CD4-positive, alpha-beta T cell treated with Interleukin-15 for 4 hours (primary cell): ENCODE data around the gene NUDT9.
"Not testable (repeated sequence)": the region's sequence is repeated elsewhere in the genome, so short reads cannot be mapped to it uniquely, and the experiment has no call there.

Experiments
- DNase-seq: peaks from one replicate; pipeline ENCODE4 v3.0.0-alpha.2; 2020; ENCODE audit warnings: low spot score

The NUDT9 gene, protein sequence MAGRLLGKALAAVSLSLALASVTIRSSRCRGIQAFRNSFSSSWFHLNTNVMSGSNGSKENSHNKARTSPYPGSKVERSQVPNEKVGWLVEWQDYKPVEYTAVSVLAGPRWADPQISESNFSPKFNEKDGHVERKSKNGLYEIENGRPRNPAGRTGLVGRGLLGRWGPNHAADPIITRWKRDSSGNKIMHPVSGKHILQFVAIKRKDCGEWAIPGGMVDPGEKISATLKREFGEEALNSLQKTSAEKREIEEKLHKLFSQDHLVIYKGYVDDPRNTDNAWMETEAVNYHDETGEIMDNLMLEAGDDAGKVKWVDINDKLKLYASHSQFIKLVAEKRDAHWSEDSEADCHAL

GRCh38 chr4:87422104-87423052 is at the start of gene NUDT9:
Gene NUDT9 (plus strand): TSS chr4:87422573. CDS start chr4:87422906, 333 bp downstream.
- peak; percentile 87 for DNase-seq

- DNase-seq: peak; percentile 44
These were observed 46.6 kb upstream of the NUDT9 start for GRCh38 chr4:87375719-87376291.

GRCh38 chr4:87377816-87378215 is 44.6 kb upstream of the NUDT9 start:
- no peak for DNase-seq

- DNase-seq: no peak
These were observed 40.3 kb upstream of the NUDT9 start for GRCh38 chr4:87382116-87382515.

DNA sequence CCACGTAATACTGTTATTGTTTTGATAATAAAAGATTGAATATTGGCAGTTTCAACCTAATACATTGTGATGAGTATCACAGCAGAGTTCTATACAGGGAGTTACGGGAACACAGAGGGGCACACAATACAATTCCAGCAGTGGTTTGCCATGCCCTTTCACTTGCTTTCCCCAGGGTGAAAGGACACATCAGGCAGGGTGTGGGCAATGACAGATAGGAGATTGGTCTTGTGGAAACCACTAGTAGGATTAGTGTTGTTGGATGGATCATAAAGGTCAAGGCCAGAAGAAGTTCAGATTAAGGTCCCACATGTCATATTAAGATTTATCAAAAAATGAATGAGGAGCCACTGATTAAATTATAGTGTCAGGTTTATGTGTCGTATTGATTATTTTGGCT is 39.4 kb upstream of the NUDT9 start:
- no peak for DNase-seq

GRCh38 chr4:87384466-87385132 is 37.8 kb upstream of the NUDT9 start:
- DNase-seq: not testable (repeated sequence)

DNA sequence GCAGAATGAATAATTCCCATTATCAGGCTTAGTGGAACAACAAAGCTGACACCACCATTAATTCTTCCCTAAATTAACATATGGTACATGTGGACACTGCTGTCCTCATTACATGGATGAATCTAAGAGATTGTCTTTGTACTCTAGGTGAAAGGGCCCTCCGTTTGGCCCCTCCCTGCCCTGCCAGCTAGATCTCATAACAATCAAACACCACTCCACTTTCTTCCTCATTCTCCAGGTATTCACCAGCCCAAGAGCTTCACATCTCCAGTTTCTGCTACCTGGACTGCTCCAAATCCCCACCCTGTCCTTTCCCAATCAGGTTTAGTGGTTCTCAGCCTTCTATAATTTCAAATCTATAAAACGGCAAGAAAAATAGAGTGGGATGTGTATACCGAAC is 35.1 kb upstream of the NUDT9 start:
- DNase-seq: no peak

DNA sequence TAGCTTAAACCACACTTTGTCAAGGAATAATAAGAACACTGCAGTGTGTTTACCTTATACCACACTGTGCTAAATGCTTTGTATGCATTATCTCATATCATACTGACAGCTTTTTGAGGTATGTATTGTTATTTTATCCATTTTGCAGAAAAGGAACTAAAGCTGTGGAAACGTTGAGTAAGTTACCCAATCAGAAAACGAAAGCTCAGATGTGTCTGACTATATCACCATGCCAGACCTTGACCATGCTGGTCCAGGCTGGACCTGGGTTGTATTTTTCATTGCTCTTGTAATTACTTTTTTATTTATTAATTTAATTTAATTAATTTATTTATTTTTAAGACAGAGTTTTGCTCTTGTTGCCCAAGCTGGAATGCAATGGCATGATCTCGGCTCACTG is 33.5 kb upstream of the NUDT9 start:
- no peak for DNase-seq

DNA sequence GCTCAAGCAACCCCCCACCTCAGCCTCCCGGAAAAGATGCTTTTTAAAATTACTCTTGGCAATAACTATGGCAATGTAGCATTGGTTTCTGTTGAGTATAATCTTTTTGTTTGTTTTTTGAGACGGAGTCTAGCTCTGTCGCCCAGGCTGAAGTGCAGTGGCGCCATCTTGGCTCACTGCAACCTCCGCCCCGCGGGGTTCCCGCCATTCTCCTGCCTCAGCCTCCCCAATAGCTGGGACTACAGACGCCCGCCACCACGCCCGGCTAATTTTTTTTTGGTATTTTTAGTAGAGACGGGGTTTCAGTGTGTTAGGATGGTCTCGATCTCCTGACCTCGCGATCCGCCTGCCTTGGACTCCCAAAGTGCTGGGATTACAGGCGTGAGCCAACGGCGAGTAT is 32.3 kb upstream of the NUDT9 start:
- DNase-seq: not testable (repeated sequence)

- DNase-seq: no peak
These were observed 31.9 kb upstream of the NUDT9 start for GRCh38 chr4:87390551-87390890.

GRCh38 chr4:87390891-87391575 is 31.3 kb upstream of the NUDT9 start, which contains the start of gene HSD17B11:
Gene HSD17B11 (minus strand): TSS chr4:87391188. CDS start chr4:87391070, 118 bp downstream.
- peak; percentile 84 for DNase-seq

DNA sequence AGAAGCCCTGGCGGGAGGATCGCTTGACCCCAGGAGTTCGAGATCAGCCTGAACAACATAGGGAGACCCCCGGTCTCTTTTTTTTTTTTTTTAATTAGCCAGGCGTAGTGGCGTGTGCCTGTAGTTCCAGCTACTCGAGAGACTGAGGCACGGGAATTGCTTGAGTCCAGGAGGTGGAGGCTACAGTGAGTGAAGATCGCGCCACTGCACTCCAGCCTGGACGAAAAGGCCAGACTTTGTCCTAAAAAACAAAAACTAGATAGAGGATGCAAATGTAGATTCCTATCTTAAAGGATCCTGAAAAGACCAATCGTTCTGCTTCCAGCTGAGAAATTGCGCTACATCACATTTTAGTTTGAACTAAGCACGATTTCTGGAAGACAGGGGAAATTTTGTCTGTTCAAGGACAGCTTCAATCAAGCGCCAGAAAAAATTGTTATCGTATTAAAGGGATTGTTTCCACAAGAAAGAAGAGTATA is 30.8 kb upstream of the NUDT9 start:
- no peak for DNase-seq

DNA sequence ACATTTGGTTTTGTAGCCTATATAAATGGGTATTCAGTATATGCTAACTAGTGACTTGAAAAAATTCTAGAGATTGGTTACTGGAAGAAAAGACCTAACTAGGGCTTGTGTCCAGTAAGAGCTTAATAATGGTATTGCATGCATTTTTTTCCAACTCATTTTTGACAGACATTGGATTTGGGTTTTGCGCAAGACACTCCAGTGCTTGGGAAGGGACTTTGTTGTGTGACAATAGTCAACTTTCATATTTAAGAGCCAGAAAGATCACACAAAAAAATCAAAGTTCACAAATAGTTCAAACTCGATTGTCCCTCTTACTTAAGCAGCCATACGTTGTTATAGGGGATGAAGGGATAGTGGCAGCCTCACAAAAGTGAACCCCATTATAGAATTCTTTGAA is 30.2 kb upstream of the NUDT9 start:
- no peak for DNase-seq

DNA sequence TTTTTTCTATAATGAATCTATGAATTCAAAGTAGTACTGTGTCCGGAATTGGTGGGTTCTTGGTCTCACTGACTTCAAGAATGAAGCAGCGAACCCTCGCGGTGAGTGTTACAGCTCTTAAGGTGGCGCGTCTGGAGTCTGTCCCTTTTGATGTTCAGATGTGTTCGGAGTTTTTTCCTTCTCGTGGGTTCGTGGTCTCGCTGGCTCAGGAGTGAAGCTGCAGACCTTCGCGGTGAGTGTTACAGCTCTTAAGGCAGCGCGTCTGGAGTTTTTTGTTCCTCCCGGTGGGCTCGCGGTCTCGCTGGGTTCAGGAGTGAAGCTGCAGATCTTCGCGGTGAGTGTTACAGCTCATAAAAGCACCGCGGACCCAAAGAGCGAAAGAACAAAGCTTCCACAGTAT is 27.3 kb upstream of the NUDT9 start:
- DNase-seq: not testable (repeated sequence)

GRCh38 chr4:87395851-87396250 is 26.5 kb upstream of the NUDT9 start:
- not testable (repeated sequence) for DNase-seq

DNA sequence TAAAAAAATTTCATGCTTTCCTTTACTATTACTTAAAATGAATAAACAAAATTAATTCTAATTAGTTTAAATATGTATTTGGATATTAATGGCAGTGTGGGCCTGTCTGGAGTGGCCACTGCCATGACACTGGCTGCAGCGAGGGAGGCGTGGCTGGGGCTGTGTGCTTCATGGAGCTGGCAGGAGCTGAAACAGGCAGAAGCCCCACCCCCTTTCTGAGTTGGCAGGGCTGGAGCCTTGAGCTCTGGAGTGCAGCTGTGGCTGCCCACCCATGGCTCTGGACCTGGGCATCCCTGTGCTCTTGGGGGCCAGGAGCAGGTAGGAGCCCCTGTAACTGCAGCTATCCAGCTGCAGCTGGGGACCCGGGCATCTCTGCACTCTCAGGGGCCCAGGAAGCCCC is 23.2 kb upstream of the NUDT9 start:
- no peak for DNase-seq

DNA sequence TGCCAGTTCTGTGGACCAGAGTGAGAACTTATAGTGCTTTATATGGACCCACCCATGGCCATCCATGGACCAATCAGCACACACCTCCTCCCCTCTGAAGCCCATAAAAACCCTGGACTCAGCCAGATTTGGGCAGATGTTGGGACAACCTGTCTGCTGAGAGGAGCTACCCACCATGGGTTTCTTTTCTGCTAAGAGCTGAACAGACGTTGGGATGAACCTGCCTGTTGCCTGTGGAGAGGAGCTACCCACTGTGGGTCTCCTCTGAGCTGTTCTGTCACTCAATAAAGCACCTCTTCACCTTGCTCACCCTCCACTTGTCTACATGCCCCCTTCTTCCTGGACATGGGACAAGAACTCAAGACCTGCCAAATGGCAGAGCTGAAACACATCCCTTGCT is 22.4 kb upstream of the NUDT9 start:
- DNase-seq: no peak

DNA sequence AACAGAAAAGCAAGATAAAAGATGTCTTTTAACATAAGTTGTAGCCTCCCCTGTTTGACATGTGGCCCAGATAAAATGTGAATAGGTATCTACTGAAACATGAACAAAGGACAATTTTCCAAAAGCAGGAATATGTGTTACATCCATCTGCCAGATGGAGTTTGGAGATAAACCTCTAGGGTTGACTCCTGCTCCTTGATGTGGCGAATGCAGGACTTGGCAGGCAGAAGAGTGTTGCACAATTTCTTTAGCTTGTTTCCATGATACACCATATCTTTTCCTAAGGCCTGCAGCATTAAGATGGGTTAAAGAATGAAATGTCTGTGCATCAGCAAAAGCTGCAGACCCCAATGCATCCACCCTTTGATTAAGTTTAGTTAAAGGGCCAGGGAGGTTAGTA is 18.6 kb upstream of the NUDT9 start:
- not testable (repeated sequence) for DNase-seq

DNA sequence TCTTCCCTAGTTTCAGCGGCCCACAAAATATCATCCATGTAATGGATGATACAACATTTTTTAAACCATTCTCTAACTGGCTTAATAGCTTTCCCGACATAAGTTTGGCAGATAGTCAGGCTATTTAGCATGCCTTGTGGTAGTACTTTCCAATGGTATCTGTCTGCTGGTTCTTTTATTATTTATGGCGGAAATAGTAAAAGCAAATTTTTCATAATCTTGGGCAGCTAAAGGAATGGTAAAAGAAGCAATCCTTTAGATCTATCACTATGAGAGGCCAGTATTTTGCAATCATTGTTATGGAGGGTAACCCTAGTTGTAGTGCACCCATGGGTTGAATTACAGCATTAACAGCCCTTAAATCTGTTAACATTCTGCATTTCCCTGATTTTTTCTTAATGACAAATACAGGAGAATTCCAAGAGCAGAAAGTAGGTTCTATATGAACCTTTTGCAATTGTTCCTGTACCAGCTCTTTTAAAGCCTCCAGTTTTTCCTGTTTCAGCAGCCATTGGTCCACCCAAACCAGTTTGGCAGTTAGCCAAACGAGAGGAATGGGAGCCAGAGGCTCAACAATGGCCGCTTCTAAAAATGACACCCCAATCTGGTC is 17.1 kb upstream of the NUDT9 start:
- no peak for DNase-seq

GRCh38 chr4:87406462-87406861 is 15.9 kb upstream of the NUDT9 start:
- no peak for DNase-seq

GRCh38 chr4:87406902-87407301 is 15.5 kb upstream of the NUDT9 start:
- not testable (repeated sequence) for DNase-seq
